ENCODE measurements around the gene UPF2.

UPF2 gene

GRCh38 chr10:11959966-11960365, 82.6 kb downstream of the UPF2 start:
- DNase-seq: no peak

DNA sequence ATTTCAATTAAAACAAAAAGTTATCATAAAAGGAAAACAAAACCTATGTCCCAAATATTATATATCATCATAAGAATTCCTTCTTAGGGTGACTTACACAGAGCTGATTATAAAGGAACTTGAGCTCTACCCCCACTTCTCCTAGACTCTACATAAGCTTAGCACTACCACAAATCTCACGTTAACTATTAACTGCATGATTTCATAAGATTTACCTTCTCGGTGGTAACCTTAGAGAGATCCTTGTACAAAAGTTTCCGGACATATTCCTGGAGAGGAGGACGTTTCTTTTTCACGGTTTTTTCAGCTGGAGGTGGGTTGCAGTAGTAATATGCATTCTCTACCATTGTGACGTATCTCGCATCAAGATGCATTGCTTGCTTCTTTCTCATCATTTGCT, 83.7 kb downstream of the UPF2 start:
- no peak for DNase-seq

DNA sequence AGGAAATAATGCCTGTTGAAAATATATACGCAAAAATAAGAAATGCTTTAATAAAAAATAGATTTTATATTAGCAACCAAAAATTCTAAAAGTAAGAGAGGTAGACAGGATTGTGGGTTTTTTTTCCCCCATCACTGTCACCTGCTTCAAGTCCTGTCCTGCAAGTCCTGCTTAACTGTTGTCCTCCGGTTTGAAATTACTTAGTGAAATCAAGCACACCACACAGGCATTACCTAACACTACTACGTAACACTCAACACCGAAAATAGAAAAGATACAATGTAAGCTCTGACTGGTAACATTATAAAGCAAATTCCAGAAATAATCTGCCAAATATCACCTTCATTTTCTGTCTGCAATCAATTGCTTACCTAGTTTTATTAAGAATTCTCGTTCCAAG, 90.9 kb downstream of the UPF2 start:
- no peak for DNase-seq

DNA sequence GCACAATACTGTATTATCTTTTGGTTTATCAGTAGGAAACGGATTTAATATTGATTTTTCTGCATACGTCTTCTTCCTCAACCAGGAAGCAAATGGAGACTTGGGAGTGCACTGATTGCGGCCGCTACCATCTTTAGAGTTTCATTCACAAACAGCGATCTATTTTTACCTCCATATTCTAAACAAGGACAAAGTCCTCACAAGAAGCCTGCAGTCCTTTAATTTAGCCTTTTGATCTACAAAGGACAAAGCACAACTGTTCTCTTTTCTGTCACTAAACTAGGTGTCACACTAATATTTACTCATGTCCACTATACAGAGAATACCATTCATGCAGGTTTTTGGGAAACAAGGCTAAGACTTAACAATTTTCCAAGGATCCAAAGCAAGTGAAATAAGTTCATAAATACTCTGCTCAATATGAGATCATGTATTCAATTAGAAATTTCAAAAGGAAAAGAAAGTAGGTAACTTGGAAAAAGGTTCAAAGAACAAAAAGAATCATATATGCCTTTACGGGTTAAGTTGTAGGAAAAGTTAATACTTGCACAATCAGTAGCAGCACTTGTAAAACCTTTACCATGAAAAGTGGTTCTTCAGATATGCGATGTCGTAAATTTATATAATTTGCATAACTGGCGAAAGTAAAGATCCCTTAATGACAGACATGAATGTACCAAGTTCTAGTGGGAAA, 92.1 kb downstream of the UPF2 start:
- no peak for DNase-seq

DNA sequence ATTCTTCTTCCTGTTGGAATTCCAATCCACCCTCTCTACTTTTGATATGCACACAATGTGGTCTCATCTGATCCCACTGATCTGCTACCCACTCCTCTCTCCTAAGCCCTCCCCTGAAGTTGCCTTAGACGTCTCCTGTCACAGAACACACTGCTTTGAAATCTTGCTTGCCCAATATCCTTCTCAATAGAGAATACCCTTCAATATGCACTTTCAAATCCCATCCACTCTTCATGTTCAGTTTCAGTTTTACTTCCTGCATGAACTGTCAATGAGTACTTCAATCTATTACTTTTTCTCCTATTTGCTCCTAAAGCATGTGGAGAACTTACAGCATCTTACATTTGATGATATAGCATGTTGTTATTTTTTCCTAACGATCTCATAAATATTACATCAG, 93.5 kb downstream of the UPF2 start:
- no peak for DNase-seq

GRCh38 chr10:11946652-11947051, 96.0 kb downstream of the UPF2 start:
- no peak for DNase-seq

- no peak for DNase-seq
These were observed 106.0 kb downstream of the UPF2 start for GRCh38 chr10:11936389-11937152.

DNA sequence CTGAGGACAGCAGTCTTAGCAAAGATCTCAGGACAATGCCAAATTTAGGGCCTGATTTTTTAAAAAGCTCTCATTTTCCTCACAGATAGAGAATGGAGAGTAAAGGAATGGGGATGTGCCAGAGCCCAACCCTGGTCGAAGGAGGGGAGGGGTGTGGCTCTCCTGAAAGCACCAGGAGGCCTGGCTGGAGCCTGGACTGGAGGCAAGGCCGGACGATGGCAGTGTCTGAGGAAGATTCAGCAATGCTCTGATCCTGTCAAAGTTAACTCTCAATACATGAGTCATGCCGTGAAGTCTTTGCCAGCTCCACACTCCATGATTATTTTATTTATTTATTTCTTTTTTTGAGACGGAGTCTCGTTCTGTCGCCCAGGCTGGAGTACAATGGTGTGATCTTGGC, 108.3 kb downstream of the UPF2 start:
- no peak for DNase-seq

- DNase-seq: no peak
These were observed 108.9 kb downstream of the UPF2 start for GRCh38 chr10:11933577-11934223.

GRCh38 chr10:11931038-11931437, 111.6 kb downstream of the UPF2 start:
- DNase-seq: no peak

- no peak for DNase-seq
These were observed 112.2 kb downstream of the UPF2 start for GRCh38 chr10:11930312-11930978.

GRCh38 chr10:11927746-11928145, 114.9 kb downstream of the UPF2 start:
- DNase-seq: no peak

DNA sequence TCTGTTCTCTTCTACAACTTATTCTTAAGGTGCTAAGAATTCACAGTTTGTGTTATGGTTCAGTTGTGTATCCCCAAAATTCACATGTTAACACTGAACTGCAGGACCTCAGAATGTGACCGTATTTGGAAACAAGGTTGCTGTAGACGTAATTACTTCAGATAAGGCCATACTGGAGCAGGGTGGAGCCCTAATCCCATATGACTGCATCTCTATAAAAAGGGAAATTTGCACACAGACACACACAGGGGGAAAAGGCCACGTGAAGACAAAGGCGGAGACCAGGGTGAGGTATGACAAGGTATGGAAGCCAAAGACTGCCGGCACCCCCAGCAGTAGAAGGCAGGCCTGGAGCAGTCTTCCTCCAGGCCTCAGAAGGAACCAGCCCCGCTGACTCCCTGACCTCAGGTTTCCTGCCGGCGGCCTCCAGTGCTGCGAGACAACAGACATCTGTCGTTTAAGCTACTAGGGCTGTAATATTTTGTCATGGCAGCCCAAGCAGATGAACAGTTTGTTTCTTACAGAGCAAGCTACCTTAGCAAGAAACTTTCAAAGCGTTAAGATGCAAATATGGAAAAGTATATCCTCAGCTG, 120.7 kb downstream of the UPF2 start:
- DNase-seq: no peak

DNA sequence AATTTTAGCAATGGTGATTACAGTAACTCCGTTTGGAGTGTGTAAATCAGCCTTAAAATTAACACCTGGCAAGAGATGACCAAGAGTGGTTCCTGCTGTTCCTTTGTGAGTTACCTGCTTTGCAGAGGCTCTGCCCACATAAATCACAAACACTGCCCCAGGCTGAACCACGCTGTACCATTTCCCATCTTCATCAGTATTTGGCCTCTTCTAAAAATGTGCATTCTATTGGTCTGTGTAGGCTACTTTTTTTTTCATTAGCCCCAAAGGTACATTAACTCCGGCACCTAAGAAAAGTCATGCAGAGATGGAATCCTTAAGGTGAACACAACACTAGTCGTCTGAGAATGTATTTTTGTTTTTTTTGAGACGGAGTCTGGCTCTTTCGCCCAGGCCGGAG, 123.3 kb downstream of the UPF2 start:
- no peak for DNase-seq

DNA sequence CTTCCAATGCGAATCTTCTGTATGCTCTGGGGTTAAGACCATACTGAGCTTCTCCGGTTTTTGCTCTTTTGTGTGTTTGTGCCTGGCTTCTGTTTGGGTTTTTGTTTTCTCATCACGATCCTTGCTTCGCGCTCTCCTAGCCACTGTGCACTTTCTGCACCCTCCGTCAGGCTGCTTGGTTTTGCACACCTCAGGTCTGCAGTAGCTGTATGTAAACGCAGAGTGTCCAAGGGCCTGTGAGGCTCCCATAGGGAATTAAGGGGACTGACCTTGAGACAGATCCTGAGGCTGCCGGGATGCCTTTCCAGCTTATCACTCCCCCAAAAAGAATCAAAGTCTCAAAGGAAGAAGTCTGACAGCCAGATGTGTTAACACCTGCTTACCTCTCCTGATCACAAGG, 124.2 kb downstream of the UPF2 start:
- no peak for DNase-seq

GRCh38 chr10:11913079-11913641, 129.4 kb downstream of the UPF2 start:
- no peak for DNase-seq

DNA sequence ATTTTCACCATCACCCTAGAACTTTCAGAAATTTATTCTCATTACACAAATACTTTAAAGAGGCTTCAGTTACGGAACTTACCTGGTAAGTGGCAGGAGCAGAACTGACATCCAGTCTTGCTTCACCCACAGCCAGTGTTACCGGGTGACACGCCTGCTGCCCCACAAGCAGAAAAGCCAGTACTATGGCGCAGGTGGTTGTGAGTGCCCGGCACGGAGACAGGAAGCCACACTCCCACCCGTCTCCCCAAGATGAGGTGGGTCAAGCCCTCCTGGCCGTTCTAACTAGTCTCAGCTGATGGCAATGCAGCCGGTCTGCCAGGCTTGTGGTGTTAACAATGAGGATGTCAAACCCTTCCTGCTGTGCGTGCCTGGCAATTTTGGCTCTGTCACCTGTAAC, 132.5 kb downstream of the UPF2 start:
- no peak for DNase-seq

DNA sequence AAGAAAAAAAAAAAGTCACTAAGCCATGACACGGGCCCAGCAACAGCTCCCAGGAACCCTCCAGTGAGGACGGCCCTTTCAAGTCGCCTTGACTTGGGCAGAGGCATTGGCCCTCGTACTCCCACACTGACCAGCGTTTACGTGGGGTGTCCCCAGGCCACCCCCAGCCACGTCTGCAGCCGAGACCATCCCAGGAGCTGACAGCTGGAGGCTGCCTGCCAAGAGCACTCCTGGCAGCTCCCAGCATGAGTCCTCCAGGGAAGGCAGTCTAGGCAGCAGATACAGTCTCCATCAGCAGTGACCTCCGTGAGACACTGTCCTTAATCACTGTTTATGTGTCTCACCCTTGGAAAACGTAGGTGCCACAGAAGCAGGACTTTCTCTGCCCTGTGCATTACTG, 133.0 kb downstream of the UPF2 start:
- DNase-seq: no peak

DNA sequence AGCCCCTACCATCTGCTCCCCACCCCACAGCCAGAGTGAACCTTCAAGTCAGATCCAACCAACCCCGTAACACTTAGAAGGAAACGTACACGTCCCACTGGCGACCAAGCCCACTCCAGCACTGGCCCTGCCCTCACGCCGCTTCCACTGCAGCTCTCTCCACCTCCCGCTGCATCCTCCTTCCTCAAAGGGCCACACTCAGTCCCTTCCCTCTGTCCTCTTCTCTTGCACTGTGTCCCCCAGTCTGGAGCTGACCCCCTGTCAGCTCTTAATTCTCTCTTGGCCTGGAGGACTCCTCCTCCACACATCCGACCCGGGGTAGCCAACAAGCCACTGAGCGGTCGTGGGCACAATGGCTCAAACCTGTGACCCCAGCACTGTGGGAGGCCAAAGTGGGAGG, 133.6 kb downstream of the UPF2 start:
- no peak for DNase-seq

DNA sequence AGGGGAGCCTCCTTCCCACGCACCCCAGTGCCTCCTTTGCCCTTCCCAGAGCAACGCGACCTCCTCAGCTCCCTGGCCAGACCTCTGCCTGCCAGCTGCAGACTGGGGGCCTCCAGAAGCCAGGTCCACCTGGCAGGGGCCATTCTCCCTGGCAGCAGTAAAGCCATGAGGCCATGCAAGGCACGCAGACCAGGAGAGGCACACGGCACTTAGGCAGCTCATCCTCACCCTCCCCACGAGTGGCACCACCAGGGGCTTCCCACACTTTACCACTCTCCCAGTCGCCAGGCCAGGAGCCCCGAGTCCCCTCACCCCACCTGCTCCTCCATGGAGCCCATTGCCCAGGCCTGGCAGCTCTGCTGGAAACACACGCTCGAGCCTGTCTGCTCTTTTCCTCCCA, 134.1 kb downstream of the UPF2 start:
- DNase-seq: no peak

GRCh38 chr10:11907914-11908313, 134.7 kb downstream of the UPF2 start:
- no peak for DNase-seq

GRCh38 chr10:11906714-11907113, 135.9 kb downstream of the UPF2 start:
- no peak for DNase-seq

DNA sequence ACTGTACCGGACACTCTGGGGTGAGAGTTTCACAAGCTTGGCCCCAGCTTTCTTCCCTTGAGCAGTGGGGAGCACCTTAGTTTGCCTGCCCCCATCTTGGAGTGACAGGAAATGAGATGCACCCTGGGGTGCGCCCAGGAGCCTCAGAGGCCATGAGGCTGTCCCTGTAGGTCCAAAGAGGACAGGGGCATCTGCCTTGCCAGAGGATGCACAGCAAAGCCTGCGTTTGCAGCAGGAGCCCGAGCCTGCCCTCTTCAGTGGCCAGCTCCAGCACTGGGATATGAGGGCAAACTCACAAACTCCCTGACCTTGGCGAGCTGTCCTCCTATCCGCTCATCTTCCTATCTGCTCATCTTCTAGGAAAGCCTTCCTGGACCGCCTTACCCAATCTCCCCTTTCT, 140.0 kb downstream of the UPF2 start:
- DNase-seq: no peak
